Spleen (tissue), 3 donors: ENCODE data around the gene PSAT1.

Experiments
- POLR2A ChIP-seq, 3 donors: fragments of 450-650 bp; IDR thresholded peaks; one replicate each; pipeline ENCODE4 v1.5.1; 2017; ENCODE audit warnings: antibody characterized with exemption in 3 of 3, mild to moderate bottlenecking in 1 of 3
- POLR2AphosphoS5 ChIP-seq, 3 donors: sonication (generic); formaldehyde crosslinking; IDR thresholded peaks; one replicate each; pipeline ENCODE4 v1.5.1; 2017; ENCODE audit warnings: antibody characterized with exemption in 3 of 3

DNA sequence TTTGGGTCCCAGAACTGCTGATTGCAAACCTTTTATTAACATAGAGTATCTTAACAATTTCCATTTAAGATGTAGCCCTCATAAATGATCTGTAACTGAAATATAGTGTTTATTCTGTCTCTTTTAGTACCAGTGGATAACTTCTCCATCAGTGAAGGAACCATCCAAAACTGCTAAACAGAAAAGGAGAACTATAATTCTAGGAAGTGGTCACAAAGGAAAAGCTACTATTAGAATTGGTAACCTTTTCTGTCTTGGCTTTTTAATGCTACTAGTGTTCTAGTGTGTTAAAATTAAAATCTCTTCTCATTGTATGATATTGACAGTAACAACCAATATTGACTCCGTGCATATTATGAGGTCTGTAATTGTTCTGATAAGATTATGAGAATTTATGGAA, 48.3 kb upstream of the PSAT1 start:
- TF ChIP-seq POLR2A (IDR thresholded peaks at IDR 0.05) (no peak), POLR2AphosphoS5 (IDR thresholded peaks at IDR 0.05) (no peak)
